DMS114 treated with DMSO at 0.1 percent for 48 hours (cell line): Measurements from ENCODE around the gene STIM2.

Experiments used
- DNase-seq: peaks from one replicate; lab custom pipeline; 2025; ENCODE audit not compliant: unreplicated experiment; lab: John Stamatoyannopoulos, UW

STIM2 gene

DNA sequence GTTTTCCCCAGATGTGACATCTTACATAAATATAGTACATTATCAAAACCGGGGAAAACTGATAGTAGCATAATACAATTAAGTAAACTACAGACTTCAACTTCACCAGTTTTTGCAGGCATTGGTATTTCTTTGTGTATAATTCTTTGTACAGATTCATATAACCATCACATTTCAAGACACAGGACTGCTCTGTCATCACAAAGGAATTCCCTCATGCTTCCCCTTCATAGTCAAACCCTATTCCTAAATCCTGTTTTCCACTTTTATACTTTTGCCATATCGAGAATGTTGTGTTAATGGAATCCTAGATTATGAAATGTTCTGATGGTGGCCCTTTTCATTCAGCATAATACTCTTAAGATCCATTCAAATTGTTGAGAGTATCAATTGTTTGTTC, 36.0 kb downstream of the STIM2 start:
- no peak for DNase-seq

DNA sequence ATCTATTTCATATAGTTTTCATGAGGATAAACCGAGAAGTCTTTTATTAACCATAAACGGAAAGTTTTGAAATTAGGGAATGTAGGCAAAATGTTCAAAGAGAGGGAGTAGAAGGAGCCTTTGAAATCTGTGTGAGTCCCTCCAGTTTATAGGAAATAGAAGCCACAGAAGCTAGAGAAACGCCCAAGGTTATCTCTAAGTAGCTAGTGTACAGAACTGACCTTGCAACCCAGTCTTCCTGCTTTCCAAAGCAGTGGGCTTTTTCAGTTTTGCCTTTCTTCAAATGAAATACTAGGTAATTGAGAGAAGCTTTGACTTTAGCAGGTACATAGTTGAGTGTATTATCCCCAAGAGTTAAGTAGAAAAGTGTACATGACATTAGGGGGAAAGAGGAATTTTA, 39.4 kb downstream of the STIM2 start:
- DNase-seq: no peak

DNA sequence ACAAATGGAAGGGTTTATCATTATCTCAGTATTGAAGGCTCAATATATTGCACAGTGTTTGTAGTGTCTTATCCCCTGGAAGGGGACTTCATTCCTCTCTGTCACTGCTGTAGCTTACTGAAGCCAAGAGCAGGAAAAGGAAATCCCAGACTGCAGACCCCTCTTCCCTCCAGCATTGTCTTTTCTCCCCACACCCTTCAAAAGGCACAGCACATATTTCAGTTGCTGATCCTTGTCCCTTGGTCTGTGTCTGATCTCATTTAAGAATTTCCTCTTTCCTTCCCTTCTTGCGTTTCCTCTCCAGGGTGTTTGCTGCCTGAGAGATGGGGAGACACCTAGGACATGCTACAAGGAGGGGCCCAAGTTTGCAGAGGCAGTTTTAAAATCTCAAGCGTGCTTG, 40.1 kb downstream of the STIM2 start:
- no peak for DNase-seq

DNA sequence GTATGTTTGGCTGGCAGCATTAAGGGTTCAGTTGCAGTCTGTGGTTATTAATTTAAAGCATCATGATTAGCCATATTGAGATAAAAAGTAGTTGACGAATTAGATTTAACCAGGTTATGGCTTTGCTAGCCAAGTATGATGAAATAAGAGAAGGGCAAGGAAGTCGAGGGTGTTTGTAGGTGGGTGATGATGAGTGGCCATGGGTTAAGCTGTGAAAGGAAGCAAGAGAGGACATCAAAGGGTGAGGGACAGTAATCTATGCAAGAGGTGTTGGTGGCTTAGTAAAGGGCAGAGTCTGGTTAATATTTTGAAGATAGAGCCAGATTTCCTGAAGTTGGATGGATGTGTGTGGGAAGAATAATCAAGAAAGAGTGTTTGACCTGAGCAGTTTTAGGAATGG, 44.5 kb downstream of the STIM2 start:
- DNase-seq: no peak

DNA sequence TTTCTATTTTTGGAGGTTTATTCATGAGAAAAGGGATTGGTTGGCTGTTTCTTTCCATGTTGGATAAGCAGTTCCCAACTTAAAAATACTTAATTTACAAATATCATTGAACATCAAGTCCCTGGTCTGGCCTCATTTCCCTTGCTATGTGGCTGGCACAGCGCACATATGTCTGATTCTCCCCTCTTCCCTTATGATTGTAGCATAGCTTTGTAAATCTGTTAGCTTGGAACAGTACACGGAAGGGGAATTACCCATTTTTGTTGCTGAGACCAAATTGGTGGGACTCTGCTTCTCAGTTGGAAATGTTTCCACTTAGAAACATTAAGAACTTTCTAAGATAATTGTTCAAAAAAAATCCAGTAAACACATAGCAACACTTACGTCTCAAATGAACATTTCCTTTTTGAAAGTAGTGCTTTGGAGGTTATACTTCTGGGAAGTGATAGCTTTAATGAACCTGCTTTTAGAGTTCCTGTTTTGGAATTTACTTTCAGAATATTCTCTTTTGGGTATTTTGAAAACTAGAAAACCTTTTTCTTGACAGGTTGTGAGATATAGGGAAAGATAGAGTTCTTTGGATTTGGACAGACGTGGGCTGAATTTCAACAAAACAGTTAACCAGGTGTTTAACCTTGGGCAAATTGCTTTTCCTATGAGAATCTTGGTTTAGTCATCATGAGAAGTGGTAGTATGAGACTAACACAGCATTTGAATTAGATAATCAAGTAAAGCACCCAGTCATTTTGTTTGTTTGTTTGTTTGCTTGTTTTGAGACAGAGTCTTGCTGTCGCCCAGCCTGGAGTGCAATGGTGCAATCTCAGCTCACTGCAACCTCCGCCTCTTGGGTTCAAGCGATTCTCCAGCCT, 47.3 kb downstream of the STIM2 start:
- no peak for DNase-seq

DNA sequence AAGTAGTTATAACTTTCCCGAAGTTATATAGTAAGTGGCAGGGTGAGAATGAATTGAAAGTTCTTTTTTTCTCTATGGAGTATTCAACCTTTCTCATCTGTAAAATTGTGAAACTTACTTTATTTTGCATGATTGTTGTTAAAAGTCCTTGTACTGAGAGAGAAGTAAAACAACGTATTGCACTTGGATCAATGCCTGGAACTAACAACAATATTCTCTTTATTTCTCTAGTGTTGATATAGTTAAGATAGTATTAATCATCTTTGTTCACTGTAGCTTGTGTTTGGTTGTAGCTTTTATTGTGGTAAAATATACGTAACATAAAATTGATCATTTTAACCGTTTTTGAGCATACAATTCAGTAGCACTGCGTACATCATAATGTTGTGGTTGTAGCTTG, 48.7 kb downstream of the STIM2 start:
- DNase-seq: no peak

DNA sequence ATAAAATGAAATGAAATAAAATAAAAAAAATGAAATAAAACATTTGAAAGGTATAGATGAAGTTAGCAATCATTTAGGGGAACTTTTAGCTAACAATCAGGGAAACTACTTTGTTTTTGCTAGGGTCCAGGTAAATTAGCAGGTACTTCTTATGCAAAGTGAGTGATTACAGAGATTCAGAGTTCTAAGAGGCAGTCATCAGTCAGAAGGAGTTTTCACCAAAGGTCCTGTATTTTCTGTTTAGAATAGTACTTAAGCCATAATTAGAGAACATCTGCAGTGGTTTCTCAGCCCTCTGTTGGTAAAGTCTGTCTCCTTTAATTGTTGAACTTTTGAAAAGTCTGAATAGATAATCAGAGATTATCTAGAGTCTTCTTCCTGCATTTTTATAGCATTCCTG, 50.6 kb downstream of the STIM2 start:
- no peak for DNase-seq

DNA sequence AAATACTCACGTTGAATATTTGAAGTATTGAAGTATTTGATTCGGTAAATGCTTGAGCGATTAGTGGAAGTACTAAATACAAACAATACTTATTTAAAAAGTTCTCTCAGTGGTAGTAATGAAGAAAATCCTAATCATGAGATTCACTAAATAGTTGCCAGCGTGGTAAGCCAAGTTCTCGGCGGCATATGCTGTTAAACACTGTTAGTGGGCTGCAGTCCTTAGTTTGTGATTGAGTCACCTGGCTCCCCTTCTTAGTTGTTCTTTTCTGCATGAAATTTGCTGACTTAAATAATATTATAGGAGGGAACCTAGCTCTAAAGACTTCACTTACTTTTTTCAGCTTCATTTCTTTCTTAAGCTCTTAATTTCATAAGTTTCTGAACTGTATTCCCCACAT, 51.4 kb downstream of the STIM2 start:
- no peak for DNase-seq

DNA sequence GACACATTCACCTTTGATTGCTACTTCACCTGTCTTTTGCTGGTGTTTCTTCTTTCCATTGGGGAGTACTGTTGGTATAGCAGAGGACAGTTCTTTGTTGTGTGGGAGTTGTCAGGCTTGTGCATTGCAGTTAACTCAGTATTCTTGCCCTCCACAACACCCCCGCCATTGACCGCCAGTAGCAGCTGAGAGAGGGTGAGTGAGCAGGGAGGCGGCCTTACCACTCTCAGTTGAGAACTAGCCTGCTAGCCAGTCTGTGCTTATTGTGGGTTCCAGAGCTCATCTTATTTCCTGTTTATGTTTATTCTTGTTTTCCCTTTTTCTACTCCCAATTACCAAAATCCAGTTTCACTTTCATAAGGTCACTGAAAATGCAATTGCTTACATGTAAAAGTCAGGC, 52.2 kb downstream of the STIM2 start:
- no peak for DNase-seq

DNA sequence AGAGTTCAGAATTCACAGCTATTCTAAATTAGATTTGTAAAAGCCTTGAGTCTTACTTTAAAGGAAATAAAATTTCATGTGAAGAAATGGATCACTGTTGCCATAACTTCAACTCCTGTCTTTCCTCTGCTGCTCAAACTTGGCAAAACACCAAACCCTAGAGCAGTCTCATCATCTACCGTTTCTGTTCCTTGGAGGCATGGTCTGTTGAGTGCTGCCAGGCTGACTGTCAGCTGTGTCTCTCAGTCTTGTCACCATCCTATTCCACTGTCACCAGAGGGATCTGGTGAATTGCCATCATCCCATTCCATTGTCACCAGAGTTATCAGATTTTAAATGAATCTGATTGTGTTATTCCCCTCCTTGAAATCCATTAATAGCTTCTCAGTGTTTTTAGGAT, 55.6 kb downstream of the STIM2 start:
- DNase-seq: no peak

DNA sequence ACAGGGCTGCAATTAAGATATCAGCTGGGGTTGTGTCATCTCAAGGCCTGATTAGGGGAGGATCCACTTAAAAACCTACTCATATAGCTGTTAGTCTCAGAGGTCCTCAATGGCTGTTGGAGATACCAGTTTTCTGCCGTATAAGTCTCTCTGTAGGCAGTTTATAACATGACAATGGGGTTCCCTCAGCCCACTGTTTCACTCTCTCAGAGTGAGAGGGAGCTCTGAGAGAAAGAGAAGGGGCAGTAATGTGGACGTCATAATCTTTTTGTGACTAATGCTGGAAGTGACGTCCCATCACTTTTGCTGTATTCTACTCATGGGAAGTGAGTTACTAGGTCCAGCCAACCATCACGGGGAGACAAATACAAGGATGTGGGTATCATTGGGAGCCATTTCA, 70.3 kb downstream of the STIM2 start:
- DNase-seq: no peak

DNA sequence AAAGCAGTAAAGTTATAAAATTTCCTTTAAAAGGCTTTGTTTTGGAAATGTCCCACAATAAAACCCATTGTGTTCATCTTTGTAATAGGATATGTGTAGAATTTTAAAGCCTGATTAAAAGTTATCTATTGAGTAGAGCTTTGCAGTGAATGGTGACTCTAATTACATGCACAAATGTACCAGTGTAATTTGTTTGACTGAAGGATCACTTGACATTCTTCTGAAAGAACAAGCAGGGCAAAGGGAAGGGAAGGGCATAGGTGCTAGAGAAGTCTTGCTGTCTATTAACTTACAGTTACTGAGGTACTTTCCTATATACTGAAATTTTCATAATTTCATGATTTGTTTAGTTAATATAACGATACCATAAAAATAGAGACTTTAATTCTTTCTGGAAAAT, 70.8 kb downstream of the STIM2 start:
- no peak for DNase-seq

DNA sequence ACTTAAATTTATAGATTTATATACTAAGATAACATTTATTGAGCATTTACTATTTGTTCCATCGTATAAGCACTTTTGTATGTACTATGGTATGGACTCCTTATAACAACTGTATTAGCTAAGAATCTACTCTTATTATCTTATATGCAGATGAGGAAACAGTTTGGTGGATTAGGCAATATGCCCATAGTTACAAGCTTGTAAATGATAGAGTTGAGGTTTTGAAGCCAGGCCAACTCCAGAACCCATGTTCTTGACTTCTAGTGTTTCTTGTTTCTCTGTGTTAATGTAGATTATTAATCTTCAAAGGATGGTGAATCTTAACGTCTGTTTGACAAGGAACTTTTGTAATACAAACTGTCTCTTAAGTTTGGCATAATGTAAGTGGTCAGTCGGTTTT, 71.3 kb downstream of the STIM2 start:
- DNase-seq: no peak

DNA sequence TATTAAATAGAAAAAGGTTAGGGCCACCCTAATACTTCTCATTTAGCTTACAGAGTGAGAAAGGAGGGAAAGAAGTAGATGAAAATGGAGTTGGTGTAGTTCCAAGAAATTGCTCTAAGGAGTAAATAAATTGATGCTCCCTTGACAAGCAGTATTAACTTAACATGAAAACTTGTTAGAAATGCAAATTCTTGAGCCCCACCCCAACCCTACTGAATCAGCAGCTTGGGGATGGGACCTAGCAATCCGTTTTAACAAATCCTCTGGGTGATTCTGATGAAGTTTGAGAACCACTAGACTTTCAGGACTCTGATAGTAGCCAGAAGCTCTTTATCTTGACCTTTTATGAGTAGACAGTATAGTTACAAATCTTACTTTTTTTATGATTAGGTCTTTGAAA, 74.8 kb downstream of the STIM2 start:
- no peak for DNase-seq

DNA sequence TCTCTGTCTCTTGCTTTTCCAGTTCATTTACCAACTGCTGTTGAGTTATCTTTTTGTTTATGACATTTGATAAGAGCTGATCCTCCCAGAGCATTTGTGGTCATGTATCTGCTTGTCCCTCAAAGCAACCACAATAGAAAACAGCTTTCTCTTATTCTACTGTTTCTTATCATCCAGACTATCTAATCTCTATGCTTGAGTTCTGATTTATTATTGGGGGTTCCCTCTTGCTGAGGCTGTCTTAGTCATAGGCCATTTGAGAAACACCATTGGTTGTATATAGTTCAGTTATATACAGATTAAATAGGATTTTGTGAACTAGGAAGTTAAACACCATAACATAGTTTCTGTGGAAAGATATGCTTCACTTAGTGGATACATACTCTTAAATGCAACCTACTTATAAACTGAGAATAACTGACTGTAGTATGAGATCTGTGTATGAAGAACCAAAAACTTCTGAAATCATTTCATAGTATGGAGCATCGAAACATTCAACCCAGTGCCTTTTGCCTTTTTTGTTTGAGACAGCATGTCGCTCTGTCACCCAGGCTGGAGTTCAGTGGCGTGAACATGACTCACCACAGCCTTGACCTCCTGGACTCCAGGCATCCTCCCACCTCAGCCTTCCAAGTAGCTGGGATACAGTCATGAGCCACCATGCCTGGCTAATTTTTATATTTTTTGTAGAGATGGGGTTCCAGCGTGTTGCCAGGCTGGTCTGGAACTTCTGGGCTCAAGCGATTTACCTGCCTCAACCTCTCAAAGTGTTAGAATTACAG, 75.8 kb downstream of the STIM2 start:
- no peak for DNase-seq

DNA sequence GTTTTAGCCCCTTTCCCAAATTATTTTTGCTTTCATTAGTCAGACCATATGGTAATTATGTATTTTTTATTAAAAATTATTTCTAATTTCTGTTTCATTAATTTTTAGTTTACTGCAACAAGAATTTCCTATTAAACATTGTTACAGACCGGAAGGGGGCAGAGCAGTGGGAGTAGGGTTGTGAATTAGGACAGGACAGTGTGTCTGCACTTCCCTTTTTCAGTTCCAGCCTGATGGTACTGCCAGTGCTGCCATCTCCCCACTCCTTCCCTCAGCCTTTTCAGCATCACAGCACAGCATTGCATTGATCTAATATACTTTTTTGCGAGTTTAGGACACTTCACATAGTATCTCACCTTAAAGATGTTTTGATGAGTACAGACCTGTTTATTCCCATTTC, 76.5 kb downstream of the STIM2 start:
- no peak for DNase-seq

DNA sequence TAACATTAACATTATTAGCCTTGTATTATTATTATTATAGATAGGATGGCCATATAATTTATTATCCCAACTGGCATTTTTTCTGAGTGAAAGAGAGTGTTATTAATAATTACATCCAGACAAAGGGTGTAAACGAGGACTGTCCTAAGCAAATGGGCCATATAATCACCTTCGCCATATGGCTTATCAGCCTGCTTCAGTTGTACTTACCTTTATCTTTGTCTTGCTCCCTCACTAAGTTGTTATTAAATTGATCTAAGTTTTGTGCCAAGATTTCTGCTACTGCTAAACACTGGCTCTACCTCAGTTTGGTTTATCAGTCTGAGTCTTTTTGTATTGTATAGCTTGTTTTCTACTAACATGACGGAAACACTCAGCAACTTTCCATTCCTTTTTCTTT, 76.9 kb downstream of the STIM2 start:
- no peak for DNase-seq

DNA sequence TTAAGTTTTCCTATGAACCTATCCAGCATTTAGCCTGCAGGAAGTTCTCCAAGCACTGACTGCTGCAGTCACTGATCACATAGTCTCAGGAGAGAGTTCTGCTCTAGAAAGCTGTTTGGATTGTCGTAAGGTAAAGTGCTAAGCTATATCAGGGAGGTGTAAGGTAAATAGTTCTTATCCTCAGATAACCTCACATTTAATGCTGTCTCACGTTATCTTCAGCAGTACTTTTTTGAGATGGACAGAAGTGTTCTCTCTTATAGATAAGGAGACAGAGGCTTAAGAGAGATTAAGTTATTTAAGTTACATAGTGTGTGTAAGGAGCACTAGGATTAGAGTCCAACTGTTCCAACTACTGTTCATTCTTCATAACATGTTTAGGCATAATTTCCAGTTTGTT, 77.9 kb downstream of the STIM2 start:
- DNase-seq: no peak

DNA sequence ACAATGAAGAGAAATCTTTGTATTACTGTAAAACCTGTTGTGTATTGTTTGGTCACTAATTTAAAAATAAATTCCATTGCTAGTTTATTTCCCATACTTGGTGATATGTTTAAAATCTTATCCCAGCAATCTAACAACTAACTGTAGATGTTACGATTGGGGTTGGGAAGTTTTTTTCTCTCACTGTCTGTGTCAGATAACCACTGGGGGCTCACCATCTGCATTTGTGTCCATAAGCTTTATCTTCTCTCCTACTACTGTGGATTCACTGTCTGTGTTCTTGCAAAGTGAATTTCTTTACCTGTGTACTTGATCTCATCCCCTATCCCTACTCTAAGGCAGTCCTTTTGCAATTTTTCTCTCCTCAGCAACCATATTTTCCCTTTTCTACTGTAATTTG, 81.3 kb downstream of the STIM2 start:
- no peak for DNase-seq

DNA sequence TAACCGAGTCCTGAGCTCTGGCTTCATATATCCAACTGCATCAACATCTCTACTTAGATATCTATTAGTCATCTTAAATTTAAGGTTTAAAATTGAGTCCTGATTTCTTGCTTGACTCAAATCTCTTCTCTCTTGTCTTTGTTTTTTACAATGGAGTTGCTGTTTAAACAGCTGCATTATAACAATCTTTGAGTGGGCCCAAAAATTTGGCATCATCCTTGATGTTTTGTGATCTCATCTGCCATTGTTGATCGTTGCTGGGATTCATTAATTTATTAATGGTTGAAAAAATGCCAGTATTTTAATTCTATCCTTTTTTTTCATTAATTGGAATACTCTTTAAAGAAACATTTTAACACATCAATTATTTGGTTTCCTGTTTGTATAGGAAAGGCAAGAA, 82.2 kb downstream of the STIM2 start:
- DNase-seq: no peak

DNA sequence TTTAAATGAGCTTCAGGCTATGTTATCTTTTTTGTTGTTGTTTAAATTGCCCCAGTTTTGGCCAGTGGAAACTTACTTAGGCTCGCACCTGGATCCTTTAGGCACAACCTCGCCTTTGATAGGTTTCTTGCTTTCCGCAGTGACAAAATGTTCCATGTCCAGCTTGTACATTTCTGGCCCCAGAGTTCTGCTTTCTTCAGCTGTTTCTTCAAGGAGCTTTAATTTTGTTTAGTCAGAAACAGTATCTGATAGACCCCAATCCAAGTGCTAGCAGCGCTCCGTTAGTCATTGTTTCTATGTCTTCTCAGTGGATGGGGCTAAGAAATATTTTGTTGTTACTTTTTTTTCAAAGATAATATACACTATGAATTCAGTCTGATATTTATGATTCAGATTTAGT, 82.8 kb downstream of the STIM2 start:
- no peak for DNase-seq

DNA sequence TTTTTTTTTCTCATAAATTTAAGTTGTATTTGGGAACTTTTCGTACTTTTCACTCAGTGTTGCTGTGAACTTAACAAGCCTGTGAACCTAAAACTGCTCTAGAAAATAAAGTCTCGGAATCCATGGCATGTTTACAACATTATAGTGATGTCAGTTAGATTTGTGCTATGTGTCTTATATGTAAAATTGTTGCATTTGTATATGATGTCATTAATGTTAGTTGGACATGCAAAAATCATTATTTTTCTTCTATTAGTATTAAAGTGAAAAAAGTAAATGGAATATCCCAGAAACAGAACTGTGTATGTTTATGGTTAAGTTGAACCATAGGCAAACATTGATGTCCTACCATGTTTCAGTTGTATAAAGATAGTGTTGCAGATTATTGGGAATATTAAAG, 85.2 kb downstream of the STIM2 start:
- no peak for DNase-seq

DNA sequence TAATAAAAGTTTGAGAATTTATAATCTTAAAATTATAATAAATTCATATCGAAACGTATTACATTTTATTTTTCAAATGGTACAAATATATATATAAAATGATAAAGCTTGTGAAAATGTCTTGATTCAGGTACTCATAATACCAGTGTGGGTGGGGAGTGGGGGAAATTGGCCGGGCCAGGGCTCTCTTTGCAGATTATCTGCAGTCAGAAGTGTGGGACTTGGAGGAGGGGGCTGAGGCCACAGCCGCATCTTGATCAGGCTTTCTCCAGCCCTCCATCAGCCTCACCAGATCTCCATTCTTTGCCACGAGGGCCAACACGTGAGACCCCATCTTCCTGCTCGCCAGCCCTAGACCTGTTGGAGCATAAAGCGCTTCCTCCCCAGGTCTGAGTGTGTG, 86.7 kb downstream of the STIM2 start:
- no peak for DNase-seq
